ENCODE data around the gene STX12.
A peak's percentile ranks its signal among the peaks of the same experiment; 100 is the strongest.

Gene STX12

GRCh38 chr1:27872059-27872801 lies 99.2 kb downstream of the STX12 start, which contains the start of gene THEMIS2:
Gene THEMIS2, plus strand, starts transcription at chr1:27872544. Its CDS starts 28 bp downstream, at chr1:27872572.
- peaks cover 28% of the 10 kb centered on the region for H3K4me1 ChIP-seq (ENCODE audit: low read length)
- peak within 1 kb of the TSS; percentile 84 for H3K4me3 ChIP-seq (ENCODE audit: low read length)
- peak within 1 kb of the TSS; percentile 86 for H3K4me2 ChIP-seq (ENCODE audit: low read length)
- peaks cover 5% of the 10 kb centered on the region; the same call in 1 of the 2 replicates for H3K27me3 ChIP-seq (ENCODE audit: low read depth, low read length)
- H3K9me3 ChIP-seq (ENCODE audit: insufficient read depth, low read length) = no peaks in the 10 kb centered on the region
- no peaks in the 10 kb centered on the region for H4K20me1 ChIP-seq (ENCODE audit: insufficient read depth, low read length)
- no peaks in the 10 kb centered on the region for H3K79me2 ChIP-seq (ENCODE audit: low read length)
- no peak within 1 kb of the TSS for H3K27ac ChIP-seq (ENCODE audit: low read length)
- H3K9ac ChIP-seq (ENCODE audit: low read length) = peak within 1 kb of the TSS; percentile 45; the same call in 1 of the 2 replicates
- TF ChIP-seq CTCF (IDR thresholded peaks at IDR 0.05; ENCODE audit: low read depth, low read length) (no peak), EZH2phosphoT487 (IDR thresholded peaks at IDR 0.05; ENCODE audit: low read depth) (no peak)
- H3K36me3 ChIP-seq (replicated peaks; ENCODE audit: low read depth, low read length) = no peaks in the 10 kb centered on the region
- H2AFZ ChIP-seq (ENCODE audit: low read depth, low read length) = peak within 1 kb of the TSS; percentile 59

GRCh38 chr1:27872802-27873551 lies 100.0 kb downstream of the STX12 start:
- Histone ChIP-seq H3K9me3 (ENCODE audit: insufficient read depth, low read length) (no peaks in the 10 kb centered on the region), H3K36me3 (replicated peaks; ENCODE audit: low read depth, low read length) (no peaks in the 10 kb centered on the region), H3K4me3 (ENCODE audit: low read length) (peak overlapping the region; percentile 84), H3K27ac (ENCODE audit: low read length) (no peak overlapping the region), H3K27me3 (ENCODE audit: low read depth, low read length) (peaks cover 5% of the 10 kb centered on the region; the same call in 1 of the 2 replicates), H3K9ac (ENCODE audit: low read length) (peak overlapping the region; percentile 45; the same call in 1 of the 2 replicates), H3K4me2 (ENCODE audit: low read length) (peak overlapping the region; percentile 86), H3K79me2 (ENCODE audit: low read length) (no peaks in the 10 kb centered on the region), H2AFZ (ENCODE audit: low read depth, low read length) (peak overlapping the region; percentile 59), H3K4me1 (ENCODE audit: low read length) (peaks cover 26% of the 10 kb centered on the region), H4K20me1 (ENCODE audit: insufficient read depth, low read length) (no peaks in the 10 kb centered on the region)
- no peak for TF ChIP-seq EZH2phosphoT487 (IDR thresholded peaks at IDR 0.05; ENCODE audit: low read depth)
- no peak for TF ChIP-seq CTCF (IDR thresholded peaks at IDR 0.05; ENCODE audit: low read depth, low read length)

GRCh38 chr1:27873671-27874384 lies 100.8 kb downstream of the STX12 start:
- Histone ChIP-seq H3K36me3 (replicated peaks; ENCODE audit: low read depth, low read length) (no peaks in the 10 kb centered on the region), H3K4me1 (ENCODE audit: low read length) (peaks cover 22% of the 10 kb centered on the region), H4K20me1 (ENCODE audit: insufficient read depth, low read length) (no peaks in the 10 kb centered on the region), H3K27ac (ENCODE audit: low read length) (no peak overlapping the region), H3K79me2 (ENCODE audit: low read length) (no peaks in the 10 kb centered on the region), H3K27me3 (ENCODE audit: low read depth, low read length) (peaks cover 5% of the 10 kb centered on the region; the same call in 1 of the 2 replicates), H3K4me3 (ENCODE audit: low read length) (no peak overlapping the region), H3K9me3 (ENCODE audit: insufficient read depth, low read length) (no peaks in the 10 kb centered on the region), H3K9ac (ENCODE audit: low read length) (no peak overlapping the region), H2AFZ (ENCODE audit: low read depth, low read length) (no peak overlapping the region), H3K4me2 (ENCODE audit: low read length) (no peak overlapping the region)
- TF ChIP-seq EZH2phosphoT487 (IDR thresholded peaks at IDR 0.05; ENCODE audit: low read depth) = no peak
- TF ChIP-seq CTCF (IDR thresholded peaks at IDR 0.05; ENCODE audit: low read depth, low read length) = no peak

Data from OCI-LY3 (cell line).